ENCODE measurements around the gene RAB11A. TPM values are rescaled to one million over a fixed set of nuclear protein-coding genes. Genes with fewer than 3 reads are reported as not detected.

The RAB11A gene
- polyA plus RNA-seq, 1 donor from 2014 or later = 600 TPM

DNA sequence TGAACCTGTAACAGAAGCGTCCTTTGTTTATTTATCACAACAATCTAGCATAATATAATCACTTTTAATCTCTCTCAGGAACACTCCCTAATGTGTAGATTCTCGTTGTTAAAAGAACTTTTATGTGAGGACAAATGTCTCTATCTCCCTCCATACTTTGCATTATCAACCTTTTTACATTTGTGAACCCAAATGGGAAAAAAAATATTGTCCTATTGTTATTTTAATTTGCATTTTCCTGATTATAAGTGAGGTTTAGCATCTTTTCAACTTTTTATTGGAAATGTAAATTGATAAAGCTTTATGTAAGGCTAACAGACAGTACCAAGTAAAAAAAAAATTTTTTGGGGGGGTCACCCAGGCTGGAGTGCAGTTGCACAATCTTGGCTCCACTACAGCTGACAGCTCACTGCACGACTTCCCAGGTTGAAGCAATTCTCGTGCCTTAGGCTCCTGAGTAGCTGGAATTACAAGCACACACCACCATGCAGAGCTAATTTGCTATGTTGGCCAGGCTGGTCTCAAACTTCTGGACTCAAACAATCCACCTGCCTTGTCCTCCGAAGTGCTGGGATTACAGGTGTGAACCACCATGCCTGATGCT is 44.2 kb upstream of the RAB11A start:
- TF ChIP-seq, protein P1, sequence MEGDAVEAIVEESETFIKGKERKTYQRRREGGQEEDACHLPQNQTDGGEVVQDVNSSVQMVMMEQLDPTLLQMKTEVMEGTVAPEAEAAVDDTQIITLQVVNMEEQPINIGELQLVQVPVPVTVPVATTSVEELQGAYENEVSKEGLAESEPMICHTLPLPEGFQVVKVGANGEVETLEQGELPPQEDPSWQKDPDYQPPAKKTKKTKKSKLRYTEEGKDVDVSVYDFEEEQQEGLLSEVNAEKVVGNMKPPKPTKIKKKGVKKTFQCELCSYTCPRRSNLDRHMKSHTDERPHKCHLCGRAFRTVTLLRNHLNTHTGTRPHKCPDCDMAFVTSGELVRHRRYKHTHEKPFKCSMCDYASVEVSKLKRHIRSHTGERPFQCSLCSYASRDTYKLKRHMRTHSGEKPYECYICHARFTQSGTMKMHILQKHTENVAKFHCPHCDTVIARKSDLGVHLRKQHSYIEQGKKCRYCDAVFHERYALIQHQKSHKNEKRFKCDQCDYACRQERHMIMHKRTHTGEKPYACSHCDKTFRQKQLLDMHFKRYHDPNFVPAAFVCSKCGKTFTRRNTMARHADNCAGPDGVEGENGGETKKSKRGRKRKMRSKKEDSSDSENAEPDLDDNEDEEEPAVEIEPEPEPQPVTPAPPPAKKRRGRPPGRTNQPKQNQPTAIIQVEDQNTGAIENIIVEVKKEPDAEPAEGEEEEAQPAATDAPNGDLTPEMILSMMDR (IDR thresholded peaks at IDR 0.05; ENCODE audit: poor library complexity, severe bottlenecking) = no peak
- no peak for TF ChIP-seq RAD21 (conservative IDR thresholded peaks at IDR 0.05)
- Histone ChIP-seq H3K27ac (ENCODE audit: low read length) (no peak overlapping the region), H4K20me1 (ENCODE audit: insufficient read depth) (no peaks in the 10 kb centered on the region), H3F3A (ENCODE audit: insufficient read depth, low read length, poor library complexity, severe bottlenecking) (no peaks in the 10 kb centered on the region), H3K9ac (ENCODE audit: low read length) (no peak overlapping the region), H3K36me3 (ENCODE audit: insufficient read depth, low read length) (no peaks in the 10 kb centered on the region), H3K9me2 (ENCODE audit: insufficient read depth, low read length) (no peaks in the 10 kb centered on the region), H3K9me3 (ENCODE audit: low read length) (no peaks in the 10 kb centered on the region), H3K79me2 (replicated peaks; ENCODE audit: insufficient read depth, low read length) (no peaks in the 10 kb centered on the region), H3K27me3 (ENCODE audit: insufficient read depth, low read depth, low read length) (no peaks in the 10 kb centered on the region), H3K4me2 (ENCODE audit: low read length) (no peak overlapping the region), H3K4me3 (ENCODE audit: low read length) (no peak overlapping the region), H2AFZ (ENCODE audit: low read depth, low read length) (no peak overlapping the region)

DNA sequence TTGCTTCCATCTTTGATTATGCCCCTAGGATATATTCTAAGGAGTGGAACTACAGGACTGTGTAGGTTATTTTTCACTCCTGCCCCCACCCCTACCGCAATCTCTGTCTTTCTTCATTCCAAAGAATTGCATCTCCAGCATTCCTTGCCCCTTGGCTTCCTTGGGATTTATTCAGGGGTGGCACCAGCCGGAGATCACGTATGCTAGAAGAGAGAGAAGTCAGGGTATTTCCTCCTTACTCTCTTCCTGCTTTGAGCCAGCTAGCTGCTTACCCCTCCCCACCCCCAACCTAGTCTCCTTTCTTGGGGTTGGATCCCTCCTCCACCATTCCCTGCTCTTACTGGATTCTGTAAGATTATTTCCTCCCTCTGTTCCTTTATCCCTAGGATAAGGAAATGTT is 42.2 kb upstream of the RAB11A start:
- H4K20me1 ChIP-seq (ENCODE audit: insufficient read depth) = no peaks in the 10 kb centered on the region
- TF ChIP-seq, protein P1 (IDR thresholded peaks at IDR 0.05; ENCODE audit: poor library complexity, severe bottlenecking) = no peak
- no peak for TF ChIP-seq POLR2AphosphoS5 (IDR thresholded peaks at IDR 0.05)
- no peak for TF ChIP-seq EZH2 (IDR thresholded peaks at IDR 0.05; ENCODE audit: borderline replicate concordance, insufficient read depth, low read length, poor library complexity, severe bottlenecking)
- TF ChIP-seq RAD21 (conservative IDR thresholded peaks at IDR 0.05) = no peak
- no peak for TF ChIP-seq SMC3 (conservative IDR thresholded peaks at IDR 0.05; ENCODE audit: poor library complexity)
- no peak for TF ChIP-seq TAF1 (IDR thresholded peaks at IDR 0.05; ENCODE audit: low read depth)
- no peak for TF ChIP-seq EP300 (conservative IDR thresholded peaks at IDR 0.05; ENCODE audit: poor library complexity, severe bottlenecking)
- TF ChIP-seq, protein P2, sequence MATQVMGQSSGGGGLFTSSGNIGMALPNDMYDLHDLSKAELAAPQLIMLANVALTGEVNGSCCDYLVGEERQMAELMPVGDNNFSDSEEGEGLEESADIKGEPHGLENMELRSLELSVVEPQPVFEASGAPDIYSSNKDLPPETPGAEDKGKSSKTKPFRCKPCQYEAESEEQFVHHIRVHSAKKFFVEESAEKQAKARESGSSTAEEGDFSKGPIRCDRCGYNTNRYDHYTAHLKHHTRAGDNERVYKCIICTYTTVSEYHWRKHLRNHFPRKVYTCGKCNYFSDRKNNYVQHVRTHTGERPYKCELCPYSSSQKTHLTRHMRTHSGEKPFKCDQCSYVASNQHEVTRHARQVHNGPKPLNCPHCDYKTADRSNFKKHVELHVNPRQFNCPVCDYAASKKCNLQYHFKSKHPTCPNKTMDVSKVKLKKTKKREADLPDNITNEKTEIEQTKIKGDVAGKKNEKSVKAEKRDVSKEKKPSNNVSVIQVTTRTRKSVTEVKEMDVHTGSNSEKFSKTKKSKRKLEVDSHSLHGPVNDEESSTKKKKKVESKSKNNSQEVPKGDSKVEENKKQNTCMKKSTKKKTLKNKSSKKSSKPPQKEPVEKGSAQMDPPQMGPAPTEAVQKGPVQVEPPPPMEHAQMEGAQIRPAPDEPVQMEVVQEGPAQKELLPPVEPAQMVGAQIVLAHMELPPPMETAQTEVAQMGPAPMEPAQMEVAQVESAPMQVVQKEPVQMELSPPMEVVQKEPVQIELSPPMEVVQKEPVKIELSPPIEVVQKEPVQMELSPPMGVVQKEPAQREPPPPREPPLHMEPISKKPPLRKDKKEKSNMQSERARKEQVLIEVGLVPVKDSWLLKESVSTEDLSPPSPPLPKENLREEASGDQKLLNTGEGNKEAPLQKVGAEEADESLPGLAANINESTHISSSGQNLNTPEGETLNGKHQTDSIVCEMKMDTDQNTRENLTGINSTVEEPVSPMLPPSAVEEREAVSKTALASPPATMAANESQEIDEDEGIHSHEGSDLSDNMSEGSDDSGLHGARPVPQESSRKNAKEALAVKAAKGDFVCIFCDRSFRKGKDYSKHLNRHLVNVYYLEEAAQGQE (IDR thresholded peaks at IDR 0.05; ENCODE audit: borderline replicate concordance) = no peak
- no peak for TF ChIP-seq MXI1 (conservative IDR thresholded peaks at IDR 0.05; ENCODE audit: poor library complexity, severe bottlenecking)
- H3K9me2 ChIP-seq (ENCODE audit: insufficient read depth, low read length) = no peaks in the 10 kb centered on the region
- H3F3A ChIP-seq (ENCODE audit: insufficient read depth, low read length, poor library complexity, severe bottlenecking) = no peaks in the 10 kb centered on the region
- no peaks in the 10 kb centered on the region for H3K9me3 ChIP-seq (ENCODE audit: low read length)
- no peak overlapping the region for H2AFZ ChIP-seq (ENCODE audit: low read depth, low read length)
- no peaks in the 10 kb centered on the region for H3K79me2 ChIP-seq (replicated peaks; ENCODE audit: insufficient read depth, low read length)
- no peaks in the 10 kb centered on the region for H3K36me3 ChIP-seq (ENCODE audit: insufficient read depth, low read length)
- no peaks in the 10 kb centered on the region for H3K27me3 ChIP-seq (ENCODE audit: insufficient read depth, low read depth, low read length)
- H3K4me2 ChIP-seq (ENCODE audit: low read length) = no peak overlapping the region
- no peak overlapping the region for H3K9ac ChIP-seq (ENCODE audit: low read length)
- H3K4me3 ChIP-seq (ENCODE audit: low read length) = no peak overlapping the region
- no peak overlapping the region for H3K27ac ChIP-seq (ENCODE audit: low read length)
